LoVo (cell line): ENCODE measurements around the gene CD19.
"Not testable (repeated sequence)": the region's sequence is repeated elsewhere in the genome, so short reads cannot be mapped to it uniquely, and the experiment has no call there.

Experiments
- DNase-seq: peaks from one replicate; pipeline ENCODE4 v3.0.0-alpha.2; 2016; ENCODE audit warnings: low spot score

The CD19 gene

GRCh38 chr16:28936784-28937155 lies 5.0 kb downstream of the CD19 start:
- DNase-seq, result no peak

- DNase-seq, result no peak
Measured at GRCh38 chr16:28937222-28937876, 5.6 kb downstream of the CD19 start.

- no peak for DNase-seq
Measured at GRCh38 chr16:28938721-28939120, 7.0 kb downstream of the CD19 start.

GRCh38 chr16:28939825-28940224 lies 8.1 kb downstream of the CD19 start:
- not testable (repeated sequence) for DNase-seq

- no peak for DNase-seq
Measured at GRCh38 chr16:28943281-28943680, 11.5 kb downstream of the CD19 start.

GRCh38 chr16:28946681-28947080 lies 14.9 kb downstream of the CD19 start:
- no peak for DNase-seq

GRCh38 chr16:28950648-28951409 lies 19.1 kb downstream of the CD19 start, which contains the start of gene NFATC2IP:
Gene NFATC2IP (plus strand): TSS chr16:28950937. CDS start chr16:28951012, 75 bp downstream.
- DNase-seq, result peak; percentile 99

- DNase-seq, result peak; percentile 11
Measured at GRCh38 chr16:28951410-28951943, 19.7 kb downstream of the CD19 start.

GRCh38 chr16:28958216-28958615 lies 26.4 kb downstream of the CD19 start:
- no peak for DNase-seq

GRCh38 chr16:28958836-28959235 lies 27.1 kb downstream of the CD19 start:
- no peak for DNase-seq

- no peak for DNase-seq
Measured at GRCh38 chr16:28964072-28964471, 32.3 kb downstream of the CD19 start.

GRCh38 chr16:28964496-28964895 lies 32.7 kb downstream of the CD19 start:
- no peak for DNase-seq

- DNase-seq, result no peak
Measured at GRCh38 chr16:28967156-28967555, 35.4 kb downstream of the CD19 start.

- DNase-seq, result not testable (repeated sequence)
Measured at GRCh38 chr16:28969696-28970095, 37.9 kb downstream of the CD19 start.

- DNase-seq, result peak; percentile 49
Measured at GRCh38 chr16:28974007-28974436, 42.3 kb downstream of the CD19 start.

GRCh38 chr16:28974437-28975157 lies 42.8 kb downstream of the CD19 start, which contains the start of gene SPNS1:
Gene SPNS1 (plus strand): TSS chr16:28974778. CDS start chr16:28975152, 374 bp downstream.
- DNase-seq, result peak; percentile 95

GRCh38 chr16:28975158-28975599 lies 43.4 kb downstream of the CD19 start:
- no peak for DNase-seq

GRCh38 chr16:28977703-28978662 lies 46.2 kb downstream of the CD19 start:
- DNase-seq, result no peak

- DNase-seq, result not testable (repeated sequence)
Measured at GRCh38 chr16:28980330-28980729, 48.6 kb downstream of the CD19 start.

GRCh38 chr16:28980929-28981328 lies 49.2 kb downstream of the CD19 start:
- no peak for DNase-seq

GRCh38 chr16:28981517-28981916 lies 49.7 kb downstream of the CD19 start:
- no peak for DNase-seq
